KBM-7 (cell line): Measurements from ENCODE around the gene MED13L.

Experiments
- DNase-seq: peaks from one replicate; pipeline ENCODE4 v3.0.0-alpha.2; 2015
- in situ Hi-C: fragments of 300-500 bp; cut with MboI; formaldehyde crosslinking; loops from 2 replicates; pipeline ENCODE4 v1.14.3; 2020; ENCODE audit warnings: low sequenced_read_pairs, low pct_unique_long_range_greater_than_20kb, mixed read lengths

Gene MED13L

DNA sequence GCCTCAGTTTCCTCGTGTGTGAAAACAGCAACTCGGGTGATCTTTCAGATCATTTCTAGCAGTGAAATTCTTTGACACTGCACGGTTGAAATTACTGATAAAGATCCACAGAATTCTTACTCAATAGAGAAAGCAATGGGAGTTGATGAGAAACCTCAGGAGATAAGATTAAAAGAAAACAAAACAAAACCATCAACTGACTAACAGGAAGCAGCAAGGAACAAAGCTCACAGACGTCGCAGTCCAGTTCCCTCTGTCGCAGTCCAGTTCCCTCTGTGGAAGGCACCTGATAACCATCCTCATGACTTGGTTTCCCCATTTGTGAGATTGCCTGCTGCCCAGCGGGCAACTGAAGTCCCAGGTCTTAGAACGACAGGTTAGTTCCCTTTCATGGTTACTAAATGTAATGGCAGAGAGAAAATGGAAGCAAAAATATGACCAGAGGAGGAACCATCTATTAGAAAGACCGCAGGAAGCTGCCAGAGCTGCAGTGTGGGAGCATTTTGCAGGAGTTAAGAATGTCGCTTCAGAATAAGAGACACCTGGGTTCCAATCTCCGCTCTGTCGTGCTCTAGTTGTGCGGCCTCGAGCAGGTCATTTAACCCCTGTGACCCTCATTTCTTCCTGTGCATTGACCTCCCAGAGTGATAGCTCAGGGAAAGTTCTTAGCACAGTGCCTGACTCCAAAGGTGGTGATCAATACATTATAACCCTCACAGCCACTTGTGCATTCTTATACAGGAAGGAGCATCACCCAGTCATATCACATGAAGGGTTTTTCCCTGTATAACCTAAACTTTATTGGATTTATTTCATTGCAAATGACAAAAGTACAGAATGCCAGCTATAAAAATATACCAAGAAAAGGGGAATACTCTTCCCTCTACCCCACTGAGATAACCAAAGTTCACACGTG lies 5.1 kb upstream of the MED13L start:
- in situ Hi-C loops: no loop called here
- peak; percentile 70 for DNase-seq

DNA sequence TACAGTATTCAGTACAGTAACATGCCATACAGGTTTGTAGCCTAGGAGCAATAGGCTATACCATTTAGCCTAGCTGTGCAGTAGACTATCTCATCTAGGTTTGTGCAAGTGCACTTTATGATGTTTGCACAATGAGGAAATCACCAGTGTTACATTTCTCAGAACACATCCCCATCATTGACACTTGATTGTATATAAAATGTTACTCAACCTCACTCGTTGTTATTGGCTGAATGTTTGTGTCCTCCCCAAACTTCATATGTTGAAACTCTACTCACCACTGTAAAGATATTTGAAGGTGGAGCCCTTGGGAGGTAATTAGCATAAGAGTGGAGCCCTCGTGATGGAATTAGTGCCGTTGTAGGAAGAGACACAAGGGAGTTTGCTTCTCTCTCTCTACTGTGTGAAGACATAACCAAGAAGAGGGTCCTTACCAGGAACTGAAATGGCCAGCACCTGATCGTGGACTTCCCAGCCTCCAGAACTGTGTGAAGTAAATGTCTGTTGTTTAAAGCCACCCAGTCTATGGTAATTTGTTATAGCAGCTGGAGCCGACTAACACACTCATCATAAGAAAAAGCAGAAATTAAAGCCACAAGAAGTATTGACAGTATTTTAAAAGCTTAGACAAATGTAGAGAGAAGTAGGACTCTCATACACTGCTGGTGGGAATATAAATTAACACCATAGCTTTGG lies 3.2 kb upstream of the MED13L start:
- in situ Hi-C loops: no loop called here
- DNase-seq: peak; percentile 58

DNA sequence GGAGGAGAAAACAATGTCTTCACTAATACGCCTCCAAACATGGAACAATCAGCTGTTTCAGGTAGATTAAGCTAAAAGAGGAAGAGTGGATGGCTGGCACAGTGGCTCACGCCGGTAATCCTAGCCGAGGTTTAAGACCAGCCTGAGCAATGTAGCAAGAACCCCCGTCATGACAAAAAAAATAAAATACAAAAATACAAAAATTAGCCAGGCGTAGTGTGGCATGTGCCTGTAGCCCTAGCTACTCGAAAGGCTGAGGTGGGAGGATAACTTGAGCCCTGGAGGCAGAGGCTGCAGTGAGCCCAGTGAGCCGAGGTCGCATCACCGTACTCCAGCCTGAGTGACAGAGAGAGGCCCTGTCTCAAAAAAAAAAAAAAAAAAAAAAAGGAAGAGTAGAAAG lies 1.2 kb upstream of the MED13L start:
- in situ Hi-C loops: no loop called here
- DNase-seq: peak; percentile 73

DNA sequence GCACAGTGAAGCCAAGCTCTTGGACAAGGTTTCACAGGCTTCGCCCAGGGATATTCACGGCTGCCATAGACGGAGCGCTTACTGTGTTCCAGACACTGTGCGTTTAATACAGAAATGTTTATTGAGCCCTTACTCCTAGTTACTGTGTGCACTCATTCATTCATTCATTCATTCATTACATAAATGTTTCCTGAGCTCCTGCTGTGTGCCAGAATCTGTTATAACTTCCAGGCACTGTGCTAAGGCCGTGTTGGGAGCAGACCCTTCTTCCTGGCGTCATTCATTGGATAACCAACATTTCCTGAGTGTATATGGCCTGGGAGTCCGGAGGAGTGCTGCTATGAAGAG lies 760 bp upstream of the MED13L start:
- in situ Hi-C loops: no loop called here
- DNase-seq: no peak

DNA sequence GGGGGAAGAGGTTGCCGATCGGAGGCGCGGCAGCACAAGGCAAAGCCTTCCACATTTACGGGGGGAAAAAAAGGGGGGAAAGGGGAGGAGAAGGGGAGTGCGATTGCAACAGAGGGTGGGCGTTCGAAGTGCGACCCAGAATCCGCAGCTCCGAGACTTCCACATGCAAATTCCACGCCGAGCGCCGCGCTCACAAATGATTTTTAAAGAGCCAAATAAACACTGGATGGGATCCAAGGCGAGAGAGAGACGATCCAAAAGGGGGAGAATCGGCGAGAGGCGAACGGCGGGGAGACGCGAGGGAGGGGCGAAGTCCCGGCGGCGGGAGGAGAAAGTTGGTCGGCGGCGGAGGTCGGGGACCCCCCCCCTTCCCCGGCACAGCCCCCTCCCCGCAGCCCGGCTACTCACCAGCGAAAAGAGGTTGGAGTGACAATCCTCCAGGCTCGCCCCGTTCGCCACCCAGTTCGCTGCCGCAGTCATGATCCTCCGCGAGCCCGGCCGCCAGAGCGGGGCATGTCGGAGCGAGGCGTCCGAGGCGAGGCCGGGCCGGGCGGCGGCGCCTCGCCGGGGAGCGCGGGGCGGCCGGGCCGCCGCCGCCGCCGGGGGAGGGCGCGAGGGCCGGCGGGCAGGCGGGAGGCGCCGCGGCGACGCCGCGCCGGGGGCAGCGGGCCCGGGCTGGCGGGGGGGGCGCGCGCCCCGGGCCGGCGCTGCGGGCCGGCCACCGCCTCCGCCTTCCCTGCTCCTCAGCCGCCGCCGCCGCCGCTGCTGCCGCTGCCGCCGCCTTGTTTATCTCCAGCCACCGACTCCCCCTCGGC lies 634 bp downstream of the MED13L start:
- in situ Hi-C loops: no loop called here
- peak; percentile 58 for DNase-seq

DNA sequence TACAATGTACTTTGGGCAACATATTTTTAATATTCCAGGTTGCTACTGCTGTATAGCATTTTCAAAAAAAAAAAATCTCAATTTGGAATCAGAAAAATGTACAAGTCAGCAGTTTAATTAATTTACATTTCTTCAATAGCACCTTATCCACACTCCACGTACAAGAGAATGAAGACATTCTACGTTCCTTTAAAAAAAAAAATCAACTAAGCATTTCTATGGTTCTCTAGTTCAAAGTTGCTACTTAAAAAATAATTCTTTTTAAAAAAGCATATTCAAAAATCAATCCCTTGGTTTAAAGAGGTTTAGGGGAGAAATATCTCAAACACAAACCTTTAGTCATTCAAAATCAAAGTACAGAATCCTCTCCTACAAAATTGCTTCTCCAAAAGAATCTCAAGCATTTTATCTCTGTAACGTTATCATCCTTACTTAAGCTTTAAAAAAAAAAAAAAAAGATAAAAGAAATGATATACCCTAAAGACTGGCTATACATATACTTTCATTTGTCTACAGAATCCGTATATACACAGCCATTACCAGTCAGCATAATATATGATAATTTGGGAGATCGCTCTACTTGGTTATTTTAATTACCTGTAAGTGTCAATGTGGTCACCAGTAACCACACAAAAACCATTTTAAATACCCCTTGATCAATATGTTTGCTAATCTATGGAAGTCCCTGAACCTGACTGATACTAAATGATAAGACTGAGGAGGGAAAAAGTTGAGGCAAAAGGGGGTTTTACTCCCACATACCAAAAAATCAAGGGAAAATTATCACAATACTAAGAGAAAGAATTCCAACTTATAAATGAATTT lies 2.7 kb downstream of the MED13L start:
- in situ Hi-C loops: no loop called here
- peak; percentile 40 for DNase-seq

DNA sequence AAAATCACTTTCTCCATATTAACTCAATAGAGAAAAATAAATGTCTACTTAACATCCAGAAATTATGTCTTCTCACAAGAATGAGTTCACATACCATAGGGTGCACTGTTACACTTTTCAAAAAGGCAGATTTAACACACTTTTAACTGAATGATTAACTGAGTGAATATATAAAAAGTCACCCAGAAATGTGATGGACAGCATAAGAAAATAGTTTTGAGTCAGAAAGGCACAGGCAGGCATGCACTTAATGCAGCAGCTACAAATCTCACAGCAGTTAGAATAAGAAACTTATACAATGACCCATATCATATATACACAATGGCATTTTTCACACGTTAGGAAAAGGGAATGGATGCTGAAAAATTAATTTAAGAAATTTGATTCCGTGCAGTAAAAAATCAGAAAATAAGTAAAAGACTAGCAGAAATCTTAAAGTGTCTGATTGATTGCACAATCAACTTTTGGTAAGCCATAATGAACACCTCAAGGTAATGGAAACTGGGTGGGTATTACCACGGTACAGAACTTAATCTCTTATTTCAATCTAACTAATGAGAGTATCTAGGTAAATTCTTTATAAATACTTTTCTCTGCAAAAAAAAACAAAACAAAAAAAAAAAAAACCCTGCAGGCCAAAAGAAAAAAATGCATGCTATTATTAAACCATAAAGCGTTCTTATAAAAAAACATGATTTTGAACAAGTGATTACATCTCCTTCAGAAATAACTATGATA lies 3.5 kb downstream of the MED13L start:
- no peak for DNase-seq
- in situ Hi-C loops: no loop called here

DNA sequence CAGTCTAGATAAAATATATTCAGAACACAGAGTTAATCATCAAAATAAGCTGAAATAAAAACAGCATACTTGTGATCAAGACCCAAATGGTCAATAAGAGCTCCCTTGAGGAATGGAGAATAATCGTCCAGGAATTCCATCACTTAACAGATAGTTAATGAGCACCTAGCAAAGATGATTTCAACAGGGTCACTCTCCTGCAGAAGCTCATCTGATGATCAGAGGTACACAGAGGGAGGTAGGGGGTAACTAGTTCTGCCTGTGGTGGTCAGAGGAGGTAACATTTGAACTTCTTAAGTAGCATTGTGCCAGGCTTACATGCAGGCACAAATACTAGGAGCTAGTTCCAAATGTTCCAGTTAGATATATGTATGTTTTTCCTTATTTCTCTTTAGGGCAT lies 9.5 kb downstream of the MED13L start:
- no peak for DNase-seq
- in situ Hi-C loops: no loop called here

DNA sequence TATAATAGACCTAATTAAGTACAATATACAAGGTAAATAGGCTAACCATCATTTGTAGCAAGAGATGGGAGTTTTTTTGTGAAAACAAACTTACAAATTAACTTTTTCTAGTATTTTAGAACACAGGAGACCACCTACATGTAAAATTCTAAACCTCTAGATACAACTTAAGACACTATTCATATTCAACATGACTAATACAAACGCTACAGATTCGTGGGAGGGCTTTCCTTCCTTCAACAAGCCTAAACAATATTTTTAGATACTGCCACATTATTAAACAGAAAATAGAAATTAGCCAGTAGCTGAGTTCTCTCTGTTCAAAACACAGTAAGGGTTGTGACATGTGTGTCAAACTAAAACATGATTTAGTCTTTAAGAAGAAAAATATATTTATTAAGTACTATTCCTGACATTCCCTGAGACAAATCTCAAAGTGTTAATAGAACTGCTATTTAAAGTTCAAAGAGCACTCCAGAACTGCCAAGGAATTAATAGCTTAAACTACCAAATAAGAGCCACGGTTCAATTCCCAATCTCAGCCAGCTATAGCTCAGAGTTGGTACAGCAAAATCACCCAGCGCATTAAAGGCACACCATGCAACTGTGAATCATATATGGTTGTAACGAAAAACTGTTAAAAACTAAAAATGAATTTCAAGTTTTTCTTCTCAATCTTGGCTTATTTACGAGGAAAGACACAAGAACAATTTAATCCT lies 10.7 kb downstream of the MED13L start:
- no peak for DNase-seq
- in situ Hi-C loops: no loop called here

DNA sequence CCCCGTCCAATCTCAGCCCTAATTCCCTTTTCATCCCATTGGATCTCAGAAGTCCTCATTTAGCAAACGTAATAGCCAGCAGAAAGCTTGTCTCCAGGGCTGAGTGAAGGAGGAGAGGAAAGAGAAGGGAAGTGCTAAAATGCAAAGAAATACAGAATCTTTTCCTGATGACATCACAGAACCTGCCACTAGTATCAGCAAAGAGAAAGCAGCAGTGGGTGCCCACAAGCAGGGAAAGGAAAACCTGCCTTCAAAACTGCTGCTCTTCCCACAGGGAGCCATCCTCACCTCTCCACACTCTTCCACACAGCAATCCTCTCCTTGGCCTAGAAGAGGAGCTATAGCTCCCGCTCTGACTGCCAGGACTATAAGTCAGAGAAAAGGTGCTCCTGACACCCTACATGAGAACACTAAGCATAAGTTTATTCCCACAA lies 11.3 kb downstream of the MED13L start:
- DNase-seq: no peak
- in situ Hi-C loops: no loop called here

DNA sequence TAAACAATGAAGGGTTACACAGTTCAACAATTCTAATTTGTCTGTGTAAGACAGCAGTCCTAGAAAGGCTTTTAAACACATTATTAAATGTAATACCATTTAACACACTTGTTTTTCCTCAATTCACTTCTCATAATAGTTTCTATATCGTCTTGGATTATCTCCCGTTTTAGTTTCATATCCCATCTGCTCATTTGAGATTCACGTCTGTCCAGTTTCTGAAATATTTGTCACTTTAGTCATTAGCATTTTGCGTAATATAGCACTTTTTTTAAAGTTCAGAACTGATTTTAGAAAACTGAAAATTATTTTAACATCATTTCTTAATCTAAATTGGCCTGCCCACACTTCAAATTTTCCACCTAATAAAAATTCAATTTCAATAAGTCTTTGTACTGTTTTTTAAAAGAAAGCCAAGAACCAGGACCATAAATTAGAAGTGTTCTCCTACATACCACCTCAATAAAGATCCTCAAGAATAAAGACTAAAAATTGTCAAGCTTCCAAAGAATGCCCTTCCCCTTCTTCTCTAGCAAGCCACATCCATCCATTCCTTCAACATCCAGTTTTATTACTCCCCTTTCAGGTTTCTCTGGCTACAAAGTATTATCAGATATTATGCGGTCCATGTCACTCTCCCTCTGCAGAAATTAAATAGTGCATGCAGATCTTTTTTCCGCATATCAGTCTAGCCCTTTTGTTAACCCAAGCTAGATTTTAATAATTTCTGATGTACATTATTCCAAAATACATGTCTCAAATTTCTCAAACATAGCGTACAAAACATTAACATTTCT lies 11.9 kb downstream of the MED13L start:
- no peak for DNase-seq
- in situ Hi-C loops: no loop called here

DNA sequence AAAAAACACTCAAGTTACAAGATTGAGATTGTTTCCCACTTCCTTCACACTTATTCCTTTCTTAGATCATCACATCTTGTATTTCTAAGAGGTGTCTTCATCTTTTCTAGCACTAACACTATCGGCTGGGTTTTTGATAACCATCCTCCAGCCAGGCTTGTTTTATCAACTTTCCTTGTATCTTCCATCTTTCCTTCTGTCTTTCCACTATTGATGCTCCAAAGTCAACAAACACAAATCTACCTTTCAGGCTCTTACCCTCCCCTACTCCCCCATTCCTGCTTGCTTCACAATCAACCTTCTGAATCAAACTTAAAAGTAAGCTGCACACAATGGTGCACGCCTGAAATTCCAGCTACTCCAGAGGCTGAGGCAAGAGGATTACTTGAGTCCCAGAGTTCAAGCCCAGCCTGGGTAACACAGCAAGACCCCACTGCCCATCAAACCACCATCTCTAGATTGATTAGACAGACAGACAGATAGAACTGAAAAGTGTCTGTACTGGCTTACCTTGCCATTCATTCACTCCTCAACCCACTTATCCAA lies 12.9 kb downstream of the MED13L start:
- DNase-seq: no peak
- in situ Hi-C loops: no loop called here

DNA sequence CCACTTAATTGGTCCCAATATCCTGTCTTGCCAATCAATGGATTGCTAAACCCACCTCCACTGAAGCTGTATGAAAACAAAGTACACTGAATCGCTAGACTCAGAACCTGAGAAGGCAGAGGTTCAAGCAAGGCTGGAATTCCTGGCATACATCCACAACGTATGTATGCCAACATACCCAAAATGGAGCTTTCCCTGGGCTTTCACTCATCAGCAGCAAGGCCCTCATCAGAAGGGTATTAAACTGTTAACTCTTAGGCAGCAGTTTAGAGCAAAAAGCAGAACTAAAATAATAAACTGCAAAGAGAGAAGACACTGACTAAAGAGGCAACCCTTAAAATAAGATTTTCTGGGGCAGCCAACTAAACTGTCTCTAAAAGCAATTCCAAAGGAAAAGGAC lies 13.6 kb downstream of the MED13L start:
- in situ Hi-C loops: no loop called here
- peak; percentile 49 for DNase-seq

DNA sequence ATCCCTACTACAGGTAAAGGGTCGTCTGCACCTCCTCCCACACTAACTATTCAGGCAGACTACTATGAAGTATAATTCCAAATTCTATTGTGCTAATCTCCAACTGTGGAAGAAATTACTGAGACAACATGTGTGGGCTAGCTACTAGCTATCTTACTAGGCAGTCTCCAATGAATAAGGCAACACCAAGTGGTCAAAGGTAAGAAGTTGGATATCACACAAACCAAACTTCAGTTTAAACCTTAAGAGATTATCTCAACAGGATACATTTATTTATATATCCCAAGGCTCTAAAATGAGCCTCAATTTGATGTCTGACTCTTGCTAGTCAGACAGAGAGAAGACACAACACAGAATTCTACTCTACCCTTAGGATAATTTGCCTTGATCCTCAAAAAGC lies 14.1 kb downstream of the MED13L start:
- DNase-seq: no peak
- in situ Hi-C loops: no loop called here

DNA sequence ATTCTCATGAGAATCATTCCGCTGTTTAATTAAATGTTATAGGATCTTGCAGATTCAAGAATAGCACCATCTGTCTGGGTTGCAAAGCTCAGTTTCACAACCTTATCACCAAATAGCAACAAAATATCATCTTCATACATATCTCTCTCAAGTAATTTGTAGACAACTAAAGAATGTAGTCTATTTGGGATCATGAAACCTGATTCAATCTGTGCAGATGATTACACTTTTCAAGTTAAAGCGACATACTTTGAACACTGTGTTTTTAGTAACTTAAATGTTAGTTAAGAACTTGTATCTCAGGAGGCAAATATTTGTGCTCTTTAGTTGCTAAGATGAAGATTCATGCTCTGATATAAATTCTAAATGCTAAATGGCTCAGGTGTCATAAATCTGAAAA lies 14.8 kb downstream of the MED13L start:
- in situ Hi-C loops: no loop called here

DNA sequence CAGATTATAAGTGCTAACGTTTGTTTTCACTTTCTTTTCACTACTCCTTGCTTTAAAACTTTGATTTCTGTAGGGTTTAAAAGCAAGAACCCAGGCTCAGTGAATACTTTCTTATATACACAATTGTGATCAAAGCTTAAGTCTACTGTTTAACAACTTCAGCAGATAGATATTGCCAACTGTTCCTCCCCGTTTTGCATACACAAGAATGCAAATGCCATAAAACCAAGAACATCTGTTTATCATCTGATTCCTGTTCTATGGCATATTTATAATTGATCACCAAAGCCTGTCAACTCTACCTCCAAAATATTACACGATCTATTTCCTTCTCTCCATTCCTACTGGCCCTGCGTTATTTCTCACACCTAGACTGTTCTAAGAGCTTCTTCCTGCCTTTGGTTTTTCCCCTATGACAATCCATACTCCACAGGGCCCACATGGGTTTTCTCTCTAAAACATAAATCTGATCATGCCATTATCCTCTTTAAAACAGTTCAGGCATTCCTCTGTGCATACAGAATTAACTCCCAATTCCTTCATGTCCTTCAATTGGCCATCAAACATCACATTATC lies 15.9 kb downstream of the MED13L start:
- in situ Hi-C loops: no loop called here
- no peak for DNase-seq

More for the DNA sequence above, 14.8 kb downstream of the MED13L start:
- DNase-seq: no peak
